ENCODE measurements around the gene LHX1.
A peak's percentile ranks its signal among the peaks of the same experiment; 100 is the strongest.

LHX1 gene

DNA sequence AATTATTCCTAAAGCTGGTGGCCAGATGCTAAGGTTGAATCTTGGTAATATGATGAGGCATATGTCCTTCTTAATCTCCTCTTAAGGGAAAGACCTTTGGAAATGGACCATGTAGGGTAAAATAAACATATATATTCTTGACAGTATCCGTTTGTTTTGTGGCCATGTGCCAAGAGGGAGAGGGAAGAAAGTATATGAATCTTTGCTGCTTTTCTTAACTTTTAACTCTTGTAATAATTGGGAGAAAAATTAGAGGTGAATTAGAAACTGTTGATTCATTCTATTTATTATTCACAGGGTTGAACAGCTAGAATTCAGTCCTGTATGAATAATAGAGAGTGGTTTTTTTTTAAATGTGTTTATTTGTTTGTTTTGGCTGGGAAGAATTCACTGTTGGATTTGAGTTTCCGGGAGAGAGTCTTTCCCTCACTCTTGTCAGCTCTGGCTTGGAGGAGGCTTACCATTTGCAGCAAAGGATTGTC, 43.0 kb downstream of the LHX1 start (continued):
- TF ChIP-seq, protein P1, sequence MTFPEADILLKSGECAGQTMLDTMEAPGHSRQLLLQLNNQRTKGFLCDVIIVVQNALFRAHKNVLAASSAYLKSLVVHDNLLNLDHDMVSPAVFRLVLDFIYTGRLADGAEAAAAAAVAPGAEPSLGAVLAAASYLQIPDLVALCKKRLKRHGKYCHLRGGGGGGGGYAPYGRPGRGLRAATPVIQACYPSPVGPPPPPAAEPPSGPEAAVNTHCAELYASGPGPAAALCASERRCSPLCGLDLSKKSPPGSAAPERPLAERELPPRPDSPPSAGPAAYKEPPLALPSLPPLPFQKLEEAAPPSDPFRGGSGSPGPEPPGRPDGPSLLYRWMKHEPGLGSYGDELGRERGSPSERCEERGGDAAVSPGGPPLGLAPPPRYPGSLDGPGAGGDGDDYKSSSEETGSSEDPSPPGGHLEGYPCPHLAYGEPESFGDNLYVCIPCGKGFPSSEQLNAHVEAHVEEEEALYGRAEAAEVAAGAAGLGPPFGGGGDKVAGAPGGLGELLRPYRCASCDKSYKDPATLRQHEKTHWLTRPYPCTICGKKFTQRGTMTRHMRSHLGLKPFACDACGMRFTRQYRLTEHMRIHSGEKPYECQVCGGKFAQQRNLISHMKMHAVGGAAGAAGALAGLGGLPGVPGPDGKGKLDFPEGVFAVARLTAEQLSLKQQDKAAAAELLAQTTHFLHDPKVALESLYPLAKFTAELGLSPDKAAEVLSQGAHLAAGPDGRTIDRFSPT (tag by site-specific recombination; IDR thresholded peaks at IDR 0.05) = no peak
- TF ChIP-seq ZNF621 (tag by site-specific recombination; IDR thresholded peaks at IDR 0.05) (no peak), KLF7 (tag by site-specific recombination; IDR thresholded peaks at IDR 0.05; ENCODE audit: borderline replicate concordance) (no peak), OVOL3 (tag by site-specific recombination; IDR thresholded peaks at IDR 0.05) (peak; percentile 64; the same call in 1 of the 2 replicates), ZNF366 (tag by site-specific recombination; conservative IDR thresholded peaks at IDR 0.05) (peak; percentile 41), SP7 (tag by site-specific recombination; IDR thresholded peaks at IDR 0.05) (no peak), ZXDB (tag by site-specific recombination; IDR thresholded peaks at IDR 0.05) (peak; percentile 40; the same call in 1 of the 2 replicates), ZSCAN23 (tag by site-specific recombination; IDR thresholded peaks at IDR 0.05) (no peak), ZNF335 (tag by site-specific recombination; conservative IDR thresholded peaks at IDR 0.05) (no peak), ZNF341 (tag by site-specific recombination; IDR thresholded peaks at IDR 0.05; ENCODE audit: low read depth) (no peak), FEZF1 (tag by site-specific recombination; IDR thresholded peaks at IDR 0.05) (peak; percentile 57), ZNF175 (tag by site-specific recombination; IDR thresholded peaks at IDR 0.05) (no peak), ZNF19 (tag by site-specific recombination; IDR thresholded peaks at IDR 0.05; ENCODE audit: low read depth) (no peak), ZNF658 (tag by site-specific recombination; IDR thresholded peaks at IDR 0.05) (no peak), GFI1B (tag by site-specific recombination; IDR thresholded peaks at IDR 0.05) (no peak; the same call in 1 of the 2 replicates), ZSCAN30 (tag by site-specific recombination; IDR thresholded peaks at IDR 0.05) (no peak), HOXD13 (CRISPR knock-in tag; IDR thresholded peaks at IDR 0.05; ENCODE audit: borderline replicate concordance) (no peak), GLI4 (tag by site-specific recombination; IDR thresholded peaks at IDR 0.05) (no peak), ZNF48 (tag by site-specific recombination; IDR thresholded peaks at IDR 0.05) (no peak), RBAK (tag by site-specific recombination; IDR thresholded peaks at IDR 0.05) (no peak), ZNF544 (tag by site-specific recombination; IDR thresholded peaks at IDR 0.05) (no peak), KLF10 (tag by site-specific recombination; IDR thresholded peaks at IDR 0.05) (peak; percentile 42; the same call in 1 of the 2 replicates), ZNF423 (tag by site-specific recombination; IDR thresholded peaks at IDR 0.05) (no peak)
- TF ChIP-seq, protein P2, sequence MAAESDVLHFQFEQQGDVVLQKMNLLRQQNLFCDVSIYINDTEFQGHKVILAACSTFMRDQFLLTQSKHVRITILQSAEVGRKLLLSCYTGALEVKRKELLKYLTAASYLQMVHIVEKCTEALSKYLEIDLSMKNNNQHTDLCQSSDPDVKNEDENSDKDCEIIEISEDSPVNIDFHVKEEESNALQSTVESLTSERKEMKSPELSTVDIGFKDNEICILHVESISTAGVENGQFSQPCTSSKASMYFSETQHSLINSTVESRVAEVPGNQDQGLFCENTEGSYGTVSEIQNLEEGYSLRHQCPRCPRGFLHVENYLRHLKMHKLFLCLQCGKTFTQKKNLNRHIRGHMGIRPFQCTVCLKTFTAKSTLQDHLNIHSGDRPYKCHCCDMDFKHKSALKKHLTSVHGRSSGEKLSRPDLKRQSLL (tag by site-specific recombination; IDR thresholded peaks at IDR 0.05) = no peak
- TF ChIP-seq, protein P3, sequence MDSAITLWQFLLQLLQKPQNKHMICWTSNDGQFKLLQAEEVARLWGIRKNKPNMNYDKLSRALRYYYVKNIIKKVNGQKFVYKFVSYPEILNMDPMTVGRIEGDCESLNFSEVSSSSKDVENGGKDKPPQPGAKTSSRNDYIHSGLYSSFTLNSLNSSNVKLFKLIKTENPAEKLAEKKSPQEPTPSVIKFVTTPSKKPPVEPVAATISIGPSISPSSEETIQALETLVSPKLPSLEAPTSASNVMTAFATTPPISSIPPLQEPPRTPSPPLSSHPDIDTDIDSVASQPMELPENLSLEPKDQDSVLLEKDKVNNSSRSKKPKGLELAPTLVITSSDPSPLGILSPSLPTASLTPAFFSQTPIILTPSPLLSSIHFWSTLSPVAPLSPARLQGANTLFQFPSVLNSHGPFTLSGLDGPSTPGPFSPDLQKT (IDR thresholded peaks at IDR 0.05; ENCODE audit: borderline replicate concordance, low read depth, low read length) = no peak
- TF ChIP-seq, protein P4, sequence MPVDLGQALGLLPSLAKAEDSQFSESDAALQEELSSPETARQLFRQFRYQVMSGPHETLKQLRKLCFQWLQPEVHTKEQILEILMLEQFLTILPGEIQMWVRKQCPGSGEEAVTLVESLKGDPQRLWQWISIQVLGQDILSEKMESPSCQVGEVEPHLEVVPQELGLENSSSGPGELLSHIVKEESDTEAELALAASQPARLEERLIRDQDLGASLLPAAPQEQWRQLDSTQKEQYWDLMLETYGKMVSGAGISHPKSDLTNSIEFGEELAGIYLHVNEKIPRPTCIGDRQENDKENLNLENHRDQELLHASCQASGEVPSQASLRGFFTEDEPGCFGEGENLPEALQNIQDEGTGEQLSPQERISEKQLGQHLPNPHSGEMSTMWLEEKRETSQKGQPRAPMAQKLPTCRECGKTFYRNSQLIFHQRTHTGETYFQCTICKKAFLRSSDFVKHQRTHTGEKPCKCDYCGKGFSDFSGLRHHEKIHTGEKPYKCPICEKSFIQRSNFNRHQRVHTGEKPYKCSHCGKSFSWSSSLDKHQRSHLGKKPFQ (tag by site-specific recombination; IDR thresholded peaks at IDR 0.05) = peak; percentile 43; the same call in 1 of the 2 replicates
- TF ChIP-seq, protein P5, sequence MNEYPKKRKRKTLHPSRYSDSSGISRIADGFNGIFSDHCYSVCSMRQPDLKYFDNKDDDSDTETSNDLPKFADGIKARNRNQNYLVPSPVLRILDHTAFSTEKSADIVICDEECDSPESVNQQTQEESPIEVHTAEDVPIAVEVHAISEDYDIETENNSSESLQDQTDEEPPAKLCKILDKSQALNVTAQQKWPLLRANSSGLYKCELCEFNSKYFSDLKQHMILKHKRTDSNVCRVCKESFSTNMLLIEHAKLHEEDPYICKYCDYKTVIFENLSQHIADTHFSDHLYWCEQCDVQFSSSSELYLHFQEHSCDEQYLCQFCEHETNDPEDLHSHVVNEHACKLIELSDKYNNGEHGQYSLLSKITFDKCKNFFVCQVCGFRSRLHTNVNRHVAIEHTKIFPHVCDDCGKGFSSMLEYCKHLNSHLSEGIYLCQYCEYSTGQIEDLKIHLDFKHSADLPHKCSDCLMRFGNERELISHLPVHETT (tag by site-specific recombination; IDR thresholded peaks at IDR 0.05) = no peak
- TF ChIP-seq, protein P6, sequence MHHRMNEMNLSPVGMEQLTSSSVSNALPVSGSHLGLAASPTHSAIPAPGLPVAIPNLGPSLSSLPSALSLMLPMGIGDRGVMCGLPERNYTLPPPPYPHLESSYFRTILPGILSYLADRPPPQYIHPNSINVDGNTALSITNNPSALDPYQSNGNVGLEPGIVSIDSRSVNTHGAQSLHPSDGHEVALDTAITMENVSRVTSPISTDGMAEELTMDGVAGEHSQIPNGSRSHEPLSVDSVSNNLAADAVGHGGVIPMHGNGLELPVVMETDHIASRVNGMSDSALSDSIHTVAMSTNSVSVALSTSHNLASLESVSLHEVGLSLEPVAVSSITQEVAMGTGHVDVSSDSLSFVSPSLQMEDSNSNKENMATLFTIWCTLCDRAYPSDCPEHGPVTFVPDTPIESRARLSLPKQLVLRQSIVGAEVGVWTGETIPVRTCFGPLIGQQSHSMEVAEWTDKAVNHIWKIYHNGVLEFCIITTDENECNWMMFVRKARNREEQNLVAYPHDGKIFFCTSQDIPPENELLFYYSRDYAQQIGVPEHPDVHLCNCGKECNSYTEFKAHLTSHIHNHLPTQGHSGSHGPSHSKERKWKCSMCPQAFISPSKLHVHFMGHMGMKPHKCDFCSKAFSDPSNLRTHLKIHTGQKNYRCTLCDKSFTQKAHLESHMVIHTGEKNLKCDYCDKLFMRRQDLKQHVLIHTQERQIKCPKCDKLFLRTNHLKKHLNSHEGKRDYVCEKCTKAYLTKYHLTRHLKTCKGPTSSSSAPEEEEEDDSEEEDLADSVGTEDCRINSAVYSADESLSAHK (tag by site-specific recombination; IDR thresholded peaks at IDR 0.05) = peak; percentile 65; the same call in 1 of the 2 replicates

All from HEK293 (cell line).